Endothelial cell of umbilical vein (primary cell): ENCODE data around the gene RFX7. TPM values are rescaled to one million over a fixed set of nuclear protein-coding genes. Genes with fewer than 3 reads are reported as not detected.

Experiments used
- BruUV-seq: library from RNA; stranded (reverse); fragments of 400-500 nt; replicated peaks from 2 replicates; lab custom pipeline; 2021; lab: Mats Ljungman, UMichigan
- CTCF ChIA-PET: fragments of 300-600, 350-600 bp; sonication (Branson Sonifier 250); formaldehyde crosslinking; loops from one replicate; lab custom pipeline; 2021; ENCODE audit warnings: antibody characterized with exemption, inconsistent platforms; lab: Charles Lee
- POLR2A ChIA-PET: fragments of 300-600, 350-600 bp; sonication (Branson Sonifier 250); formaldehyde crosslinking; loops from one replicate; lab custom pipeline; 2021; ENCODE audit warnings: antibody characterized with exemption, inconsistent platforms; lab: Charles Lee
- DNase-seq: peaks from one replicate; pipeline ENCODE4 v3.0.0-alpha.2; 2011; ENCODE audit warnings: low read depth, low spot score
- FAIRE-seq: peaks from 2 replicates; lab custom pipeline; 2011; peaks lifted over from hg19 to GRCh38; lab: Jason Lieb, UNC
- H2AFZ ChIP-seq: 2 replicates; pipeline ENCODE4 v1.6.0; 2012; ENCODE audit warnings: low read depth, low read length, control low read depth, inconsistent platforms
- H3K27ac ChIP-seq: 2 replicates; pipeline ENCODE4 v1.5.1; 2011; ENCODE audit warnings: low read depth, mild to moderate bottlenecking, control low read depth, low read length, moderate library complexity; ENCODE audit not compliant: insufficient read depth
- H3K27me3 ChIP-seq, 2 experiments: 2 replicates each; pipeline versions ENCODE4 v1.6.0 to v1.6.1; 2011; ENCODE audit warnings: low read length in 2 of 2, mixed read lengths in 1 of 2; ENCODE audit not compliant: control insufficient read depth in 2 of 2, insufficient read depth in 2 of 2
- H3K36me3 ChIP-seq, 2 experiments: 2 replicates in 1 of 2; 3 replicates in 1 of 2; pipeline ENCODE4 v1.5.1; 2011; ENCODE audit warnings: low read length in 2 of 2, mild to moderate bottlenecking in 1 of 2, moderate library complexity in 1 of 2; ENCODE audit not compliant: control insufficient read depth in 2 of 2, insufficient read depth in 2 of 2; ENCODE audit errors: extremely low read depth in 1 of 2
- H3K4me1 ChIP-seq: 3 replicates; pipeline ENCODE4 v1.5.1; 2011; ENCODE audit warnings: mild to moderate bottlenecking, low read length; ENCODE audit not compliant: control insufficient read depth, insufficient read depth; ENCODE audit errors: extremely low read depth
- H3K4me2 ChIP-seq: 2 replicates; pipeline ENCODE4 v1.6.1; 2011; ENCODE audit warnings: low read length, control low read depth, mixed read lengths; ENCODE audit not compliant: insufficient read depth
- H3K4me3 ChIP-seq, 3 experiments: fragments of 200-600 bp in 1 of 3; sonication (generic), shearing (Covaris generic) in 1 of 3; replicated peaks in 1 of 3; 2 replicates each; pipeline ENCODE4 v1.5.1; 2011 to 2016; ENCODE audit warnings: control low read depth in 3 of 3, low read length in 3 of 3, mild to moderate bottlenecking in 2 of 3, inconsistent platforms in 1 of 3, low read depth in 1 of 3, moderate library complexity in 1 of 3; ENCODE audit not compliant: insufficient read depth in 1 of 3
- H3K79me2 ChIP-seq: 2 replicates; pipeline ENCODE4 v1.6.0; 2012; ENCODE audit warnings: low read length, inconsistent platforms; ENCODE audit not compliant: control insufficient read depth, insufficient read depth
- H3K9ac ChIP-seq: replicated peaks from 2 replicates; pipeline ENCODE3; 2011; ENCODE audit warnings: low read length, control low read depth; ENCODE audit not compliant: insufficient read depth; ENCODE audit errors: extremely low read depth
- H3K9me1 ChIP-seq: replicated peaks from 3 replicates; pipeline ENCODE4 v1.6.0; 2011; ENCODE audit warnings: mild to moderate bottlenecking, low read length; ENCODE audit not compliant: control insufficient read depth, insufficient read depth; ENCODE audit errors: extremely low read depth
- H3K9me3 ChIP-seq: replicated peaks from 2 replicates; pipeline ENCODE4 v1.5.1; 2012; ENCODE audit warnings: low read length, inconsistent platforms; ENCODE audit not compliant: control insufficient read depth, insufficient read depth
- H4K20me1 ChIP-seq: replicated peaks from 2 replicates; pipeline ENCODE3; 2011; ENCODE audit warnings: mild to moderate bottlenecking, low read length; ENCODE audit not compliant: control insufficient read depth, insufficient read depth; ENCODE audit errors: extremely low read depth
- EZH2 ChIP-seq: IDR thresholded peaks from 2 replicates; pipeline ENCODE4 v1.6.1; 2012; ENCODE audit warnings: borderline replicate concordance, low read depth, mild to moderate bottlenecking, moderate library complexity, low read length, inconsistent platforms; ENCODE audit not compliant: severe bottlenecking
- FOS ChIP-seq: IDR thresholded peaks from 2 replicates; pipeline ENCODE4 v1.6.1; 2011; ENCODE audit warnings: mild to moderate bottlenecking, low read length, moderate library complexity, borderline replicate concordance; ENCODE audit not compliant: insufficient read depth
- GATA2 ChIP-seq: IDR thresholded peaks from 2 replicates; pipeline ENCODE4 v1.7.0; 2011; ENCODE audit warnings: low read depth, mild to moderate bottlenecking, moderate library complexity, mixed read lengths, low read length; ENCODE audit not compliant: insufficient read length, insufficient read depth
- JUN ChIP-seq: IDR thresholded peaks from 2 replicates; pipeline ENCODE4 v1.6.1; 2011; ENCODE audit warnings: borderline replicate concordance, low read depth; ENCODE audit not compliant: insufficient read length, insufficient read depth
- POLR2A ChIP-seq: IDR thresholded peaks from 2 replicates; pipeline ENCODE4 v1.6.1; 2012; ENCODE audit warnings: low read depth, mild to moderate bottlenecking, control low read depth, low read length
- POLR2AphosphoS5 ChIP-seq: IDR thresholded peaks from 2 replicates; pipeline ENCODE4 v1.6.1; 2012; ENCODE audit warnings: low read depth, mild to moderate bottlenecking, control low read depth, low read length, moderate library complexity; ENCODE audit not compliant: insufficient read depth
- dilution Hi-C: fragments of 300-500 bp; cut with MboI; formaldehyde crosslinking; loops from one replicate; pipeline ENCODE4 v1.15.0; 2019; ENCODE audit warnings: low sequenced_read_pairs; ENCODE audit not compliant: extremely low pct_ligation_motif_present
- intact Hi-C: fragments of 100-400 bp; cut with micrococcal nuclease; formaldehyde crosslinking; loops from one replicate; pipeline ENCODE4 v1.10.0; 2022
- polyA plus RNA-seq, 4 experiments: library from polyadenylated mRNA; depleted of rRNA in 3 of 4; stranded (reverse) in 3 of 4; unstranded in 1 of 4; fragments of >200 nt; gene quantifications; 2 replicates each; pipeline versions ENCODE4 v1.2.1 to v1.2.3, GENCODE V29; 2011 to 2012; ENCODE audit warnings: missing spikeins in 1 of 4
- total RNA-seq: library from RNA; stranded (reverse); gene quantifications from 2 replicates; pipeline ENCODE4 v1.2.3, GENCODE V29; 2021
- TF ChIP-seq, protein P1 (sequence below): IDR thresholded peaks from 2 replicates; pipeline ENCODE4 v1.6.1; 2011; ENCODE audit not compliant: insufficient read depth, insufficient read length
- TF ChIP-seq, protein P2 (sequence below), 2 donors: IDR thresholded peaks; 1 replicate in 1 of 2; 2 replicates in 1 of 2; pipeline ENCODE4 v1.5.1; 2011; ENCODE audit warnings: low read length in 2 of 2, mild to moderate bottlenecking in 2 of 2, moderate library complexity in 2 of 2, control low read depth in 1 of 2, inconsistent platforms in 1 of 2, low read depth in 1 of 2; ENCODE audit not compliant: insufficient read depth in 1 of 2; ENCODE audit errors: extremely low read depth in 1 of 2

RFX7 gene
- total and polyA plus RNA-seq, 2 donors (not counting 3 experiments of a cell fraction or from before 2014, with no cell fraction given): 6.3 to 23.0 TPM

DNA sequence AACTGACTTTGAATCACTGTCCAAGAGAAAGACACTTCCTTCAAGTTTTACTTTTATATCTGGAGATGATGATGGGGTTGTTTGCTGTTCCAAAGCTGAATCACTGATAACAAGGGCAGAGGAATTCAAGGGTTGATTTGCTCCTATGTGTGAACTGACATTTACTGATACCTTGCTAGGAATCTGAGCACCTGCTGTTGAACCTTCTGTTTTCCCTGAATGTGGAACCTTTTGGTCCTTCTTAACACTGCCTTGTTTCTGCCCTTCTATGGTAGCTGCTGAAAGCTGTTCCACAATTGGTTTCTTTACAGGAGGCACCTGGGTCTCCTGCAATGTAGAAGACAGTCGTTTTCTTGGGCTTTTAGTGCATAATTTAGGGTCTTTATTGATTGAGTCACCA, 148.3 kb downstream of the RFX7 start:
- intact Hi-C loops (no loop called here), dilution Hi-C loops (no loop called here)
- H4K20me1 ChIP-seq: no peaks in the 10 kb centered on the region
- BruUV-seq: no TSS peak
- H3K9ac ChIP-seq: no peak overlapping the region
- ChIA-PET CTCF (interaction anchor here (0.9 kb wide), 1 partner anchor 10 kb away, joined by 3 read pairs; no protein-coding TSS in a partner anchor), POLR2A (no interaction called here)
- H3K4me2 ChIP-seq: no peak overlapping the region
- no peak overlapping the region for H2AFZ ChIP-seq
- no peaks in the 10 kb centered on the region for H3K27me3 ChIP-seq
- no peak for TF ChIP-seq GATA2
- H3K9me1 ChIP-seq: no peaks in the 10 kb centered on the region
- no peak overlapping the region for H3K4me3 ChIP-seq
- FAIRE-seq: no peak
- H3K36me3 ChIP-seq: peaks cover 19 to 27% of the 10 kb centered on the region in 2 experiments
- H3K79me2 ChIP-seq: no peaks in the 10 kb centered on the region
- no peaks in the 10 kb centered on the region for H3K4me1 ChIP-seq
- H3K27ac ChIP-seq: no peak overlapping the region
- no peaks in the 10 kb centered on the region for H3K9me3 ChIP-seq
- no peak for DNase-seq

DNA sequence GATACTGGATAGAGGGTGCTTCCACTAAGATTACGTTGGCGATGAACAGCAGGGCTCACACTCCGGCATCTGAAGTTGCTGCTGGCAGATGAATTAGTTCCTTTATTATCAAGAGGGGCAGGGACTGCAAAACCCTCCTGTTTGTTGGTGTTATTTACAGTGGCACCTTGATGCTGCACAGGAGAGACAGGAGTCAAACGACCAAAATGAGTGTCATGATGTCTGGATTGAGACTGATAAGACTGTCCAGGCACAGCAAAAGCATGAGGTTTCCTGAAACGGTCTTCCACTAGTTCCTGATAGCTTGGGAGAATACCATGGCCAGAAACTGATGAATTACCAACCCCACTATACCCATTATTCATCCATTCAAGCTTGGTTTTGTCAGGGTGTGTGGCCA, 149.5 kb downstream of the RFX7 start:
- no peaks in the 10 kb centered on the region for H3K27me3 ChIP-seq
- H3K9me3 ChIP-seq: no peaks in the 10 kb centered on the region
- no peaks in the 10 kb centered on the region for H3K9me1 ChIP-seq
- no peaks in the 10 kb centered on the region for H3K79me2 ChIP-seq
- CTCF ChIA-PET: no interaction called here
- no peak overlapping the region for H3K4me3 ChIP-seq
- no peak overlapping the region for H2AFZ ChIP-seq
- H3K9ac ChIP-seq: no peak overlapping the region
- H3K4me2 ChIP-seq: no peak overlapping the region
- intact Hi-C loops: no loop called here
- TSS peak; percentile 4 for BruUV-seq
- dilution Hi-C loops: no loop called here
- FAIRE-seq: no peak
- H3K4me1 ChIP-seq: no peaks in the 10 kb centered on the region
- no peak overlapping the region for H3K27ac ChIP-seq
- TF ChIP-seq JUN: no peak
- no peak for TF ChIP-seq EZH2
- TF ChIP-seq, protein P1, sequence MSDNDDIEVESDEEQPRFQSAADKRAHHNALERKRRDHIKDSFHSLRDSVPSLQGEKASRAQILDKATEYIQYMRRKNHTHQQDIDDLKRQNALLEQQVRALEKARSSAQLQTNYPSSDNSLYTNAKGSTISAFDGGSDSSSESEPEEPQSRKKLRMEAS: no peak
- no peak for TF ChIP-seq GATA2
- TF ChIP-seq, protein P2, sequence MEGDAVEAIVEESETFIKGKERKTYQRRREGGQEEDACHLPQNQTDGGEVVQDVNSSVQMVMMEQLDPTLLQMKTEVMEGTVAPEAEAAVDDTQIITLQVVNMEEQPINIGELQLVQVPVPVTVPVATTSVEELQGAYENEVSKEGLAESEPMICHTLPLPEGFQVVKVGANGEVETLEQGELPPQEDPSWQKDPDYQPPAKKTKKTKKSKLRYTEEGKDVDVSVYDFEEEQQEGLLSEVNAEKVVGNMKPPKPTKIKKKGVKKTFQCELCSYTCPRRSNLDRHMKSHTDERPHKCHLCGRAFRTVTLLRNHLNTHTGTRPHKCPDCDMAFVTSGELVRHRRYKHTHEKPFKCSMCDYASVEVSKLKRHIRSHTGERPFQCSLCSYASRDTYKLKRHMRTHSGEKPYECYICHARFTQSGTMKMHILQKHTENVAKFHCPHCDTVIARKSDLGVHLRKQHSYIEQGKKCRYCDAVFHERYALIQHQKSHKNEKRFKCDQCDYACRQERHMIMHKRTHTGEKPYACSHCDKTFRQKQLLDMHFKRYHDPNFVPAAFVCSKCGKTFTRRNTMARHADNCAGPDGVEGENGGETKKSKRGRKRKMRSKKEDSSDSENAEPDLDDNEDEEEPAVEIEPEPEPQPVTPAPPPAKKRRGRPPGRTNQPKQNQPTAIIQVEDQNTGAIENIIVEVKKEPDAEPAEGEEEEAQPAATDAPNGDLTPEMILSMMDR (IDR thresholded peaks at IDR 0.05; ENCODE audit: extremely low read depth in 1 of 2, insufficient read depth in 1 of 2, low read depth in 1 of 2, low read length in 2 of 2): no peak
- no peak for TF ChIP-seq POLR2AphosphoS5
- TF ChIP-seq FOS: no peak
- TF ChIP-seq POLR2A: no peak
- H4K20me1 ChIP-seq: no peaks in the 10 kb centered on the region
- DNase-seq: no peak
- peaks cover 17 to 27% of the 10 kb centered on the region in 2 experiments for H3K36me3 ChIP-seq
- POLR2A ChIA-PET: no interaction called here
